ENCODE measurements around the gene FAM3D.

DNA sequence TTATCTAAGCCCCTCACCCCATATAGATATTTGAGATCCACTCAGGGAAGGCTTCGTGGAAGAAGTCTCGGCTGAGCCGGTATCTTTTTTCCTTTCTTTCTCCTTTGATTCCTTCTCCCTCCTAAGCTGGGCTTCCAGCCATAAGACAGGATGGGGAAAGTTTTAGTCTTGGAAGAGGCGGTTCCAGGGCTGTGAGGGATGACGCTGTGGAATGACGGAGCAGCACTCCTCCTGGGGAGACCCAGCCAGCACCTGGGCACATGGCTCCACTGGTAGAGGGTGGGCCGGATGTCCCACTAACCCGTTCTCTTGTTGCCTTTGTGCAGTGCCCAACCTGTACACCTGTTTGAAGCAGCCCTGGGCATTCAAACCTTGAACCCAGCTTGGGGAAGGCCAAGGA, 46.2 kb downstream of the FAM3D start:
- no peak for TF ChIP-seq RFX5 (IDR thresholded peaks at IDR 0.05; ENCODE audit: low read length)
- no peak for TF ChIP-seq GABPA (IDR thresholded peaks at IDR 0.05; ENCODE audit: low read depth)
- TF ChIP-seq SMC3 (IDR thresholded peaks at IDR 0.05; ENCODE audit: low read depth, low read length) = no peak
- no peak for TF ChIP-seq CTCF (IDR thresholded peaks at IDR 0.05)
- TF ChIP-seq REST (IDR thresholded peaks at IDR 0.05; ENCODE audit: low read depth, low read length) = no peak

Data from SK-N-SH (cell line).